Stimulated activated CD8-positive, alpha-beta memory T cell treated with anti-CD3 and anti-CD28 coated beads, Interleukin-4, amount 100 ng/mL, for 1 hour (primary cell): ENCODE data around the gene BAG2.

Source experiments
- DNase-seq, 2 donors: peaks; one replicate each; pipeline ENCODE4 v3.0.0-alpha.2; 2020; ENCODE audit warnings: low read depth in 2 of 2, low spot score in 1 of 2

BAG2 gene

GRCh38 chr6:57173886-57174510 is 1.9 kb downstream of the BAG2 start:
- no peak for DNase-seq

GRCh38 chr6:57174511-57174907 is 2.4 kb downstream of the BAG2 start:
- DNase-seq = no peak

- DNase-seq = no peak
Measured at GRCh38 chr6:57177545-57178265, 5.6 kb downstream of the BAG2 start.

GRCh38 chr6:57180596-57180995 is 8.5 kb downstream of the BAG2 start:
- DNase-seq = no peak

- DNase-seq = no peak
Measured at GRCh38 chr6:57182017-57182432, 9.9 kb downstream of the BAG2 start.

GRCh38 chr6:57183336-57183735 is 11.2 kb downstream of the BAG2 start:
- no peak for DNase-seq

- DNase-seq = no peak
Measured at GRCh38 chr6:57190140-57190539, 18.0 kb downstream of the BAG2 start.

GRCh38 chr6:57193177-57193576 is 21.1 kb downstream of the BAG2 start:
- no peak for DNase-seq

GRCh38 chr6:57195457-57195856 is 23.3 kb downstream of the BAG2 start:
- DNase-seq = no peak

GRCh38 chr6:57198926-57199636 is 27.0 kb downstream of the BAG2 start:
- no peak for DNase-seq

- no peak for DNase-seq
Measured at GRCh38 chr6:57201718-57202117, 29.6 kb downstream of the BAG2 start.

- DNase-seq = no peak
Measured at GRCh38 chr6:57205550-57206328, 33.6 kb downstream of the BAG2 start.

GRCh38 chr6:57207141-57207540 is 35.0 kb downstream of the BAG2 start:
- DNase-seq = no peak

- DNase-seq = no peak
Measured at GRCh38 chr6:57207872-57208271, 35.7 kb downstream of the BAG2 start.

GRCh38 chr6:57209030-57209429 is 36.9 kb downstream of the BAG2 start:
- no peak for DNase-seq

- no peak for DNase-seq
Measured at GRCh38 chr6:57210060-57210459, 37.9 kb downstream of the BAG2 start.

- DNase-seq = no peak
Measured at GRCh38 chr6:57215260-57215659, 43.1 kb downstream of the BAG2 start.

GRCh38 chr6:57216235-57217101 is 44.3 kb downstream of the BAG2 start:
- no peak for DNase-seq

GRCh38 chr6:57217270-57217669 is 45.1 kb downstream of the BAG2 start:
- DNase-seq = no peak

- no peak for DNase-seq
Measured at GRCh38 chr6:57220083-57220703, 48.1 kb downstream of the BAG2 start.
